ENCODE data around the gene GTPBP4.
"Not testable (repeated sequence)": the region's sequence is repeated elsewhere in the genome, so short reads cannot be mapped to it uniquely, and the experiment has no call there.

Gene GTPBP4

GRCh38 chr10:1029838-1030237, 41.6 kb downstream of the GTPBP4 start:
- no peak for DNase-seq

GRCh38 chr10:1033601-1034000, 45.4 kb downstream of the GTPBP4 start:
- no peak for DNase-seq

GRCh38 chr10:1034758-1035157, 46.5 kb downstream of the GTPBP4 start:
- DNase-seq = no peak

GRCh38 chr10:1035201-1035600, 47.0 kb downstream of the GTPBP4 start:
- no peak for DNase-seq

DNA sequence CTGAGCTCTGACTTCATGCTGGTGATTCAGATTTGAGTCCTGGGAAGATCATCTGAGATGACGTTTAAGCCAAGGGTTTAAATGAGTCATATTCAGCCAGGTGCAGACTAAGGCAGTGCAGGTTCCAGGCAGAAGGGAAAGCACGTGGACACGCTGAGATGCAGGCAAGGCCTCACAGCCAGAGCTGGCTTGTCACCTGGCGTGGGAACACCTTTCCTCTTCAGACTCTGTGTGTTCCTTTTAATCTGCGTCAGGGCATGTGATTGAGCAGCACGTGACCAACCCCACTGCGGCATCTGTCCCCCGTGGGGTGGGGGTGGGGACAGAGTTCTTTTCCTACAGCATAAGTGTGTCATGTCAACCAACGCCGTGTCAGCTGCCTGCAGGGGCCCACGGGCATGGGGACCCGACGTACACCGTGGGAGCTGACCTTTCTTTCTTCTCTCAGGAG, 48.1 kb downstream of the GTPBP4 start:
- peak in 1 of 5 experiments; percentile 53 for DNase-seq

GRCh38 chr10:1037098-1037497, 48.9 kb downstream of the GTPBP4 start:
- DNase-seq = no peak

DNA sequence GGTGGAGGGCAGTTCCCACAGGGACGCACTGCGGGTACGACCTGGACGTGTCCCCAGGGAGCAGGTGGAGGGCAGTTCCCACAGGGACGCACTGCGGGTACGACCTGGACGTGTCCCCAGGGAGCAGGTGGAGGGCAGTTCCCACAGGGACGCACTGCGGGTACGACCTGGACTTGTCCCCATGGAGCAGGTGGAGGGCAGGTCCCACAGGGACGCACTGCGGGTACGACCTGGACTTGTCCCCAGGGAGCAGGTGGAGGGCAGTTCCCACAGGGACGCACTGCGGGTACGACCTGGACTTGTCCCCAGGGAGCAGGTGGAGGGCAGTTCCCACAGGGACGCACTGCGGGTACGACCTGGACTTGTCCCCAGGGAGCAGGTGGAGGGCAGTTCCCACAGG, 50.5 kb downstream of the GTPBP4 start:
- DNase-seq = not testable (repeated sequence)

DNA sequence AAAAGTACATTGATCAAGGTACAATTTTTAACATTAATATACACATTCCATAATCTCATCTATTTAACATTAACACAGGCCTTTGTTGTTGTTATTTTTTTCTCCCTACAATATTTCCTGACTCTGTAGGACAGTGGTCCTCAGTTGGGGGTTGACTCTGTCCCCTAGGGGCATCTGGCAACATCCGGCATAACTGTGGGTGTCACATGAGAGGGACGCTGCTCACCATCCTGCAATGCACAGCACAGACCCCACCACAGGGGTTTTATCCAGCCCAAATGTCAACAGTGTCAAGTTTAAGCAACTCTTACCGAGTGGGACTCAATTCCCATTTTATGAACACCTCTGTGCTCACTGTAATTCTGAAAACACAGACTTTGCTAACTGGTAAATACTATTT, 51.9 kb downstream of the GTPBP4 start:
- no peak for DNase-seq

GRCh38 chr10:1041514-1041913, 53.3 kb downstream of the GTPBP4 start:
- DNase-seq = no peak

DNA sequence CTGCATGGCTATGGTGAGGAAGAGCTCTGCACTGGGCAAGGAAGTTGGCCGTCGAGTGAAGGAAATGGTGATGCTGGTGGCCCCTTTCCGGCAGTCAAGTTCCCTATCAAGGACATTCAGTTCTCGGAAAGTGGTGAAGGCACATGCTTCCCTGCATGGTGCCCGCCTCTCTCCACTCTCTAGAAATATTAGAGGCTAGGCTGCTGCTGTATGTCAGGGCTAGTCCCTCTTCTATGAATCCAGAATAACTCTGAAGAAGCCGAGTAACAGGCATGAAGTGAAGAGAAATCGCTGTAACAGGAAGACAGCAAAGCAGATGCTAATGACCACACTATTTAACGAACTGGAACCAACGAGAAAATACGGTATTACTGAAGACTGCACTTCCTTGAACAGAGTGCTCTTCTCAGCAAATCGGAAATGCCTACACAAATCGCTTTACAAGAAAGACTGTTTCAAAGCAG, 55.3 kb downstream of the GTPBP4 start:
- DNase-seq = peak in 1 of 5 experiments; percentile 76

GRCh38 chr10:1044146-1044545, 55.9 kb downstream of the GTPBP4 start:
- DNase-seq = no peak

DNA sequence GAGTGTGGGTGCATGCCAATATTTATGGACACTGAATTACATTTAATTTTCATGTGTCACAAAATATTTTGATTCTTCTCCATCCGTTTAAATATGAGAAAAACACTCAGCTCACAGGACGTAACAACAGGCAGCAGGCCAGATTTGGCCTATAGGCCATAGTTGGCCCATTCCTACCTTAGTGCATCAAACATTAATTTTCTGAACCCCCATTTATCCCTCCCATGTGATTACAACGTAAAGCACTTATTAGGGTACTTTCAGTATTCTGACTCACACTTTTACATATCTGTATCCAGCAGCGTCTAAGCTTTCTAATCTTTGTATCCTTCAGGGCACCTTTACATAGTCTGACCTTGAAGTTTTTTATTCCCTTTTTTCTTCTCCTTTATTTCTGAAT, 56.7 kb downstream of the GTPBP4 start:
- no peak for DNase-seq

DNA sequence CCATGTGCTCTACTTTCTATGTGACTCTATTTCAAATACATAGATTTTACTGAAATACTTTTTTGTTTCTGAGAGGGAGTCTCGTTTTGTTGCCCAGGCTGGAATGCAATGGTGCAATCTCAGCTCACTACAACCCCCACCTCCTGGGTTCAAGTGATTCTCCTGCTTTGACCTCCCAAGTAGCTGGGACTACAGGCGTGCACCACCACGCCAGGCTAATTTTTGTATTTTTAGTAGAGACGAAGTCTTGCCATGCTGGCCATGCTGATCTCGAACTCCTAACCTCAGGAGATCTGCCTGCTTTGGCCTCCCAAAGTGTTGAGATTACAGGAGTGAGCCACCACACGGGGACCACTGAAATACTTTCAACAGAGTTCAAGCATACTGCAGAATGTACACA, 57.2 kb downstream of the GTPBP4 start:
- DNase-seq = no peak

DNA sequence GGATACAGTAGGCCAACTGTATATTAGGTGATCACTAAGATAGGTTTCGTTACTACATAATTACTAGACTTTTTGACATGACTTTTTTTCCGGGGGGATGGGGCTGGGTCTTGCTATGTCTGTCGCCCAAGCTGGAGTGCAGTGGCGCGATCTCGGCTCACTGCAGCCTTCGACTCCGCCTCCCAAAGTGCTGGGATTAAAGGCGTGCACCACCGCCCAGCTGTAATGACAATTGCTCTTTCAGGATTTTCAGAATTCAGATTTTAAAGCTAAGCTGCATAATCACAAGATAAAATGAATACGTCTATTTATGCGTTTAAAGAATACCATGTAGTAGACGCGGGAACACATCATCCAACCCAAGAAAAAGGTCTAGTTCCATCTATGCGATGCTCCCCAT, 59.7 kb downstream of the GTPBP4 start:
- DNase-seq = peak in 1 of 5 experiments; percentile 59

GRCh38 chr10:1048349-1048731, 60.1 kb downstream of the GTPBP4 start:
- peak in 2 of 5 experiments; percentile 66 to 72 for DNase-seq

- DNase-seq = peak; percentile 92 to 100 (median 96)
These were observed 60.6 kb downstream of the GTPBP4 start, which contains the start of gene IDI1 for GRCh38 chr10:1048732-1049424. Gene IDI1, minus strand, starts transcription at chr10:1049119. Its CDS starts 116 bp downstream, at chr10:1049003.

- DNase-seq = no peak
These were observed 61.3 kb downstream of the GTPBP4 start for GRCh38 chr10:1049425-1049958.

- DNase-seq = peak in 2 of 5 experiments; percentile 27 to 52
These were observed 61.9 kb downstream of the GTPBP4 start for GRCh38 chr10:1050145-1050544.

DNA sequence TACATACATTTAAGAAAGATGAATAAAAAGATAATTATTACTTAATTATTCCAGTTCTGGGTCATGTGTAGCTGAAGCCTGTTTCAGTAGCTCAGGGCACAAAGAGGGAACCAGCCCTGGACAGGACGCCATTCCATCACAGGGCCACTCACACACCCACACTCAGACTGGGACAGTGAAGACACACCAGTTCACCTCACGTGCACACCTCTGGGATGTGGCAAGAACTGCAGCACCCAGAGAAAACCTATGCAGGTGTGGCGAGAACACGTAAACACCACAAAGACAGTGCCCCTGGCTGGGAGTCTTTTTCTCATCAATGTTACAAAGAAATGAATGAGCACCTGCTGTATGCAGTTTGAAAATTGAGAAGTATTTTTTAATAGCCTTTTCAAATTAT, 62.3 kb downstream of the GTPBP4 start:
- peak in 3 of 5 experiments; percentile 42 to 78 (median 49) for DNase-seq

DNA sequence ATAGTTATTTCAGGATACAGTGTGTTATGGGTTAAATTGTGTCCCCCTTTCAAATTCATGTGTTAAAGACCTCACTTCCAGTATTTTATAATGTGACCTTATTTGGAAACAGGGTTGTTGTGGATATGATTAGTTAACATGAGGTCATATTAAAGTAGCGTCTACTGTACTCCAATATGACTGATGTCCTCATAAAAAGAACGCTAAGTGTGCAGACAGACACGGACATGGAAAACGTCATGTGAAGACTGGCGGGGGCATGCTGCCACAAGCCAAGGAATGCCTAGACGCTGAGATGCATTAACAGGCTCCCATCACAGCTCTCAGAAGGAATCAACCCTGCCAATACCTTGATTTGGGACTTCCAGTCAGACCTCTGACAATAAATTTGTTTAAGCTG, 66.5 kb downstream of the GTPBP4 start:
- no peak for DNase-seq

- DNase-seq = peak; percentile 81 to 92 (median 83)
These were observed 68.3 kb downstream of the GTPBP4 start, which contains the start of gene WDR37 for GRCh38 chr10:1056326-1057105. Gene WDR37, plus strand, starts transcription at chr10:1056385. Its CDS starts 15,771 bp downstream, at chr10:1072156.

DNA sequence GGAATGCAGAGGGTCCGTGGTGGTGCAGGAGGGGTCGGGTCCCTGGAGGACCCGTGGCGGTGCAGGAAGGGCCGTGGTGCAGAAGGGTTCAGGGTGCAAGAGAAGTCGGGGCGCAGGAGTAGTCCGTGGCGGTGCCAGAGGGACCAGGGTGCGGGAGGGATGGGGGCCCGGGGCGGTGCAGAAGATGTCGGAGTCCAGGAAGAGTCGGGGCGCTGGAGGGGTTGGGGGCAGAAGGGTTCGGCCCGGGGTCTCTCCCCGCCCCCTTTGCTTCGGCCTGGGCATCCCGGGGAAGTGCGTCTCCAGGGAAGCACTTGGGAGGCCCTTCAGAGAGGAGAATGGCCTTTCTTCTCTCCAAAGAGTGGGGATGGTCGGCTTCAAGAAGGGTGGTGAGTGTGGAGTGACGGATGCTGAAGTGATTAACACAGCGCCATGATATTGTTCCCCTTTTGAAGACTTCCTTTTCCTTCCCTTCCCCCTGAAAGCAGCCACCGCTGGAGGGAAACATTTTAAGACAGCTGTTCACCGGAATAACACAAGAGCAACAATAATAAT, 68.9 kb downstream of the GTPBP4 start:
- DNase-seq = no peak

- no peak for DNase-seq
These were observed 69.8 kb downstream of the GTPBP4 start for GRCh38 chr10:1058017-1058416.

Data from T-helper 2 cell (primary cell).